Activated CD8-positive, alpha-beta memory T cell treated with anti-CD3 and anti-CD28 coated beads, Interleukin-2, amount 10 ng/mL, durations not matched to agents 7 days and 5 days (primary cell): ENCODE results near the gene RAE1. TPM values are rescaled to one million over a fixed set of nuclear protein-coding genes. Genes with fewer than 3 reads are reported as not detected.

ENCODE experiments used
- ATAC-seq: fragments of 150-1000 bp; cut with Tn5 transposase; one replicate; pipeline ENCODE4 v1.10.0; 2021; ENCODE audit warnings: moderate library complexity
- CTCF ChIA-PET: fragments of 350-600 bp; sonication (Branson Sonifier 250); formaldehyde crosslinking; loops from one replicate; lab custom pipeline; 2021; ENCODE audit warnings: antibody characterized with exemption; lab: Charles Lee
- DNase-seq: peaks from one replicate; pipeline ENCODE4 v3.0.0-alpha.2; 2020
- H3K27ac Mint-ChIP-seq: one replicate; pipeline ENCODE4 v1.8.0; 2021; ENCODE audit warnings: mild to moderate bottlenecking, mixed read lengths
- H3K27me3 Mint-ChIP-seq: one replicate; pipeline ENCODE4 v1.8.0; 2021; ENCODE audit warnings: mixed read lengths
- H3K36me3 Mint-ChIP-seq: one replicate; pipeline ENCODE4 v1.8.0; 2021; ENCODE audit warnings: mild to moderate bottlenecking, mixed read lengths
- H3K4me1 Mint-ChIP-seq: one replicate; pipeline ENCODE4 v1.8.0; 2021; ENCODE audit warnings: mixed read lengths
- H3K4me3 Mint-ChIP-seq: one replicate; pipeline ENCODE4 v1.8.0; 2021; ENCODE audit warnings: mild to moderate bottlenecking, moderate library complexity, mixed read lengths
- H3K9me3 Mint-ChIP-seq: one replicate; pipeline ENCODE4 v1.8.0; 2022; ENCODE audit warnings: low read depth, mixed read lengths
- total RNA-seq, 2 experiments: library from RNA; stranded (reverse); gene quantifications; one replicate each; pipeline ENCODE4 v1.2.3, GENCODE V29; 2021

RAE1 gene
- total RNA-seq, 2 experiments from 2014 or later, result 31.4 to 37.5 TPM

GRCh38 chr20:57396984-57397692, 46.1 kb downstream of the RAE1 start:
- H3K27me3 Mint-ChIP-seq, result no peaks in the 10 kb centered on the region
- no peak for DNase-seq
- H3K9me3 Mint-ChIP-seq, result no peaks in the 10 kb centered on the region
- H3K36me3 Mint-ChIP-seq, result peaks cover 76% of the 10 kb centered on the region
- H3K27ac Mint-ChIP-seq, result peak overlapping the region; percentile 86
- no peak for ATAC-seq
- H3K4me3 Mint-ChIP-seq, result peak overlapping the region; percentile 64
- peaks cover 86% of the 10 kb centered on the region for H3K4me1 Mint-ChIP-seq
- CTCF ChIA-PET, result interaction anchor here (1.0 to 2.8 kb wide), 10 partner anchors 8 to 222 kb away, joined by 3 to 20 read pairs (median 10); partner anchors contain the start of gene ZBP1

GRCh38 chr20:57397693-57398108, 46.6 kb downstream of the RAE1 start:
- Mint-ChIP-seq H3K27me3 (no peaks in the 10 kb centered on the region), H3K4me1 (peaks cover 90% of the 10 kb centered on the region), H3K27ac (peak overlapping the region; percentile 86), H3K36me3 (peaks cover 73% of the 10 kb centered on the region), H3K9me3 (no peaks in the 10 kb centered on the region), H3K4me3 (peak overlapping the region; percentile 64)
- DNase-seq, result peak; percentile 64
- CTCF ChIA-PET, result interaction anchor here (0.8 to 2.8 kb wide), 13 partner anchors 8 to 222 kb away, joined by 3 to 20 read pairs (median 9); partner anchors contain the start of gene ZBP1
- peak; percentile 34 for ATAC-seq

GRCh38 chr20:57398231-57398821, 47.3 kb downstream of the RAE1 start:
- Mint-ChIP-seq H3K4me3 (peak overlapping the region; percentile 64), H3K27me3 (no peaks in the 10 kb centered on the region)

GRCh38 chr20:57398901-57399535, 48.0 kb downstream of the RAE1 start:
- H3K27ac Mint-ChIP-seq, result peak overlapping the region; percentile 86
- CTCF ChIA-PET, result interaction anchor here (0.9 to 2.8 kb wide), 10 partner anchors 10 to 99 kb away, joined by 3 to 20 read pairs (median 10); no protein-coding TSS in a partner anchor
- ATAC-seq (no peak), DNase-seq (no peak)
- peak overlapping the region; percentile 61 for H3K4me3 Mint-ChIP-seq
- H3K9me3 Mint-ChIP-seq, result no peaks in the 10 kb centered on the region
- no peaks in the 10 kb centered on the region for H3K27me3 Mint-ChIP-seq
- peaks cover 84% of the 10 kb centered on the region for H3K4me1 Mint-ChIP-seq
- peaks cover 64% of the 10 kb centered on the region for H3K36me3 Mint-ChIP-seq

More at GRCh38 chr20:57398231-57398821, 47.3 kb downstream of the RAE1 start:
- peaks cover 90% of the 10 kb centered on the region for H3K4me1 Mint-ChIP-seq
- DNase-seq, result peak; percentile 92
- H3K36me3 Mint-ChIP-seq, result peaks cover 67% of the 10 kb centered on the region
- peak; percentile 76 for ATAC-seq
- CTCF ChIA-PET, result interaction anchor here (0.8 to 2.8 kb wide), 13 partner anchors 9 to 221 kb away, joined by 3 to 20 read pairs (median 9); partner anchors contain the start of gene ZBP1
- peak overlapping the region; percentile 86 for H3K27ac Mint-ChIP-seq
- no peaks in the 10 kb centered on the region for H3K9me3 Mint-ChIP-seq

- H3K4me1 Mint-ChIP-seq, result peaks cover 78% of the 10 kb centered on the region
- peak overlapping the region; percentile 61 for H3K4me3 Mint-ChIP-seq
- no peaks in the 10 kb centered on the region for H3K9me3 Mint-ChIP-seq
- peak overlapping the region; percentile 86 for H3K27ac Mint-ChIP-seq
- H3K27me3 Mint-ChIP-seq, result no peaks in the 10 kb centered on the region
- CTCF ChIA-PET, result interaction anchor here (0.9 to 2.8 kb wide), 4 partner anchors 10 to 96 kb away, joined by 3 to 12 read pairs (median 11); no protein-coding TSS in a partner anchor
- peaks cover 57% of the 10 kb centered on the region for H3K36me3 Mint-ChIP-seq
- DNase-seq (no peak), ATAC-seq (no peak)
These were observed 48.6 kb downstream of the RAE1 start for GRCh38 chr20:57399587-57400155.

GRCh38 chr20:57400231-57400701, 49.2 kb downstream of the RAE1 start:
- Mint-ChIP-seq H3K36me3 (peaks cover 54% of the 10 kb centered on the region), H3K4me1 (peaks cover 72% of the 10 kb centered on the region), H3K27me3 (no peaks in the 10 kb centered on the region), H3K27ac (peak overlapping the region; percentile 28), H3K9me3 (no peaks in the 10 kb centered on the region), H3K4me3 (no peak overlapping the region)
- DNase-seq (no peak), ATAC-seq (no peak)
- CTCF ChIA-PET, result interaction anchor here (0.9 kb wide), 1 partner anchor 11 kb away, joined by 3 read pairs; no protein-coding TSS in a partner anchor

- CTCF ChIA-PET, result interaction anchor here (0.9 to 1.5 kb wide), 3 partner anchors 8 to 23 kb away, joined by 3 to 5 read pairs (median 3); no protein-coding TSS in a partner anchor
- Mint-ChIP-seq H3K9me3 (no peaks in the 10 kb centered on the region), H3K4me1 (peaks cover 68% of the 10 kb centered on the region), H3K27ac (peak overlapping the region; percentile 28), H3K36me3 (peaks cover 49% of the 10 kb centered on the region), H3K27me3 (no peaks in the 10 kb centered on the region), H3K4me3 (no peak overlapping the region)
- DNase-seq, result no peak
- no peak for ATAC-seq
These were observed 49.9 kb downstream of the RAE1 start for GRCh38 chr20:57400821-57401564.

- H3K4me3 Mint-ChIP-seq, result no peak overlapping the region
- no peaks in the 10 kb centered on the region for H3K27me3 Mint-ChIP-seq
- DNase-seq (no peak), ATAC-seq (no peak)
- H3K36me3 Mint-ChIP-seq, result peaks cover 45% of the 10 kb centered on the region
- CTCF ChIA-PET, result interaction anchor here (1.0 to 1.5 kb wide), 3 partner anchors 9 to 97 kb away, joined by 3 to 5 read pairs (median 4); no protein-coding TSS in a partner anchor
- peaks cover 64% of the 10 kb centered on the region for H3K4me1 Mint-ChIP-seq
- H3K9me3 Mint-ChIP-seq, result no peaks in the 10 kb centered on the region
- H3K27ac Mint-ChIP-seq, result peak overlapping the region; percentile 25
These were observed 50.5 kb downstream of the RAE1 start for GRCh38 chr20:57401565-57401918.

GRCh38 chr20:57402206-57403125, 51.4 kb downstream of the RAE1 start:
- CTCF ChIA-PET, result interaction anchor here (1.0 to 1.5 kb wide), 4 partner anchors 10 to 96 kb away, joined by 3 to 5 read pairs (median 4); no protein-coding TSS in a partner anchor
- no peaks in the 10 kb centered on the region for H3K9me3 Mint-ChIP-seq
- DNase-seq (no peak), ATAC-seq (no peak)
- H3K27me3 Mint-ChIP-seq, result no peaks in the 10 kb centered on the region
- peak overlapping the region; percentile 25 for H3K27ac Mint-ChIP-seq
- peaks cover 55% of the 10 kb centered on the region for H3K4me1 Mint-ChIP-seq
- peaks cover 42% of the 10 kb centered on the region for H3K36me3 Mint-ChIP-seq
- no peak overlapping the region for H3K4me3 Mint-ChIP-seq

- Mint-ChIP-seq H3K4me1 (peaks cover 48% of the 10 kb centered on the region), H3K27ac (no peak overlapping the region), H3K4me3 (no peak overlapping the region), H3K27me3 (no peaks in the 10 kb centered on the region), H3K36me3 (peaks cover 40% of the 10 kb centered on the region), H3K9me3 (no peaks in the 10 kb centered on the region)
- CTCF ChIA-PET, result interaction anchor here (1.1 kb wide), 1 partner anchor 21 kb away, joined by 4 read pairs; no protein-coding TSS in a partner anchor
- no peak for ATAC-seq
- no peak for DNase-seq
These were observed 52.2 kb downstream of the RAE1 start for GRCh38 chr20:57403216-57403615.

- no peak overlapping the region for H3K27ac Mint-ChIP-seq
These were observed 53.0 kb downstream of the RAE1 start for GRCh38 chr20:57404006-57404405.

More at GRCh38 chr20:57404006-57404405, 53.0 kb downstream of the RAE1 start:
- H3K4me3 Mint-ChIP-seq, result no peak overlapping the region
- CTCF ChIA-PET, result no interaction called here
- DNase-seq, result no peak
- peaks cover 41% of the 10 kb centered on the region for H3K4me1 Mint-ChIP-seq
- peaks cover 36% of the 10 kb centered on the region for H3K36me3 Mint-ChIP-seq
- no peaks in the 10 kb centered on the region for H3K27me3 Mint-ChIP-seq
- H3K9me3 Mint-ChIP-seq, result no peaks in the 10 kb centered on the region
- ATAC-seq, result no peak
